ENCODE results near the gene RPS23.

DNA sequence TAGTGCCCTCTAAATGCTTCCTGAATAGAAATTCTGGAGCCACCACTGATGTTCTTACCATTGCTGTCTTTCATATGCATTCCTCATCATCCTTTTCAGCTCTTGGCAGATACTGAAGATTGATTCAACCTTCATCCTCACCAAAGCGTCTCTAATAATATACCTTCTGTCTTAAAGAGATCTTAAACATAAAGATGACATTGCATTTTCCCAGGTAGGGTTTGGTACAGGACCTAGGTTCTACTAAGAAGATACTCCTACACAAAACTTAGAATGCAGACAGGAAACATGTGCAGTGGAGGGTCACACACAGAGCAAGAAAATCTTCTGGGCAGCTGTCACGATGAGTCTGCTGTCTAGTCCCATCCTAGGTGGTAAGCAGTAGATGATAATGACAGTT lies 41.0 kb upstream of the RPS23 start:
- TF ChIP-seq, protein P1, sequence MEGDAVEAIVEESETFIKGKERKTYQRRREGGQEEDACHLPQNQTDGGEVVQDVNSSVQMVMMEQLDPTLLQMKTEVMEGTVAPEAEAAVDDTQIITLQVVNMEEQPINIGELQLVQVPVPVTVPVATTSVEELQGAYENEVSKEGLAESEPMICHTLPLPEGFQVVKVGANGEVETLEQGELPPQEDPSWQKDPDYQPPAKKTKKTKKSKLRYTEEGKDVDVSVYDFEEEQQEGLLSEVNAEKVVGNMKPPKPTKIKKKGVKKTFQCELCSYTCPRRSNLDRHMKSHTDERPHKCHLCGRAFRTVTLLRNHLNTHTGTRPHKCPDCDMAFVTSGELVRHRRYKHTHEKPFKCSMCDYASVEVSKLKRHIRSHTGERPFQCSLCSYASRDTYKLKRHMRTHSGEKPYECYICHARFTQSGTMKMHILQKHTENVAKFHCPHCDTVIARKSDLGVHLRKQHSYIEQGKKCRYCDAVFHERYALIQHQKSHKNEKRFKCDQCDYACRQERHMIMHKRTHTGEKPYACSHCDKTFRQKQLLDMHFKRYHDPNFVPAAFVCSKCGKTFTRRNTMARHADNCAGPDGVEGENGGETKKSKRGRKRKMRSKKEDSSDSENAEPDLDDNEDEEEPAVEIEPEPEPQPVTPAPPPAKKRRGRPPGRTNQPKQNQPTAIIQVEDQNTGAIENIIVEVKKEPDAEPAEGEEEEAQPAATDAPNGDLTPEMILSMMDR (IDR thresholded peaks at IDR 0.05): no peak
- TF ChIP-seq POLR2A (IDR thresholded peaks at IDR 0.05): no peak

Data from body of pancreas (tissue), 4 donors.